Hepatocyte (in vitro differentiated cells): ENCODE results near the gene PPP2R5C. TPM values are rescaled to one million over a fixed set of nuclear protein-coding genes. Genes with fewer than 3 reads are reported as not detected.

Experiments
- DNase-seq: peaks from one replicate; pipeline ENCODE4 v3.0.0-alpha.2; 2016; ENCODE audit warnings: low spot score
- H2AFZ ChIP-seq: fragments of 200-600 bp; sonication (generic); 2 replicates; pipeline ENCODE4 v1.6.0; 2016; ENCODE audit warnings: antibody characterized with exemption, mild to moderate bottlenecking
- H3K27ac ChIP-seq: fragments of 200-600 bp; sonication (generic); 2 replicates; pipeline ENCODE4 v1.5.1; 2016; ENCODE audit warnings: mild to moderate bottlenecking
- H3K27me3 ChIP-seq: fragments of 200-600 bp; sonication (generic); 2 replicates; pipeline ENCODE4 v1.6.1; 2016
- H3K36me3 ChIP-seq: fragments of 200-600 bp; sonication (generic); replicated peaks from 2 replicates; pipeline ENCODE4 v1.5.1; 2016; ENCODE audit warnings: low read depth; ENCODE audit not compliant: insufficient read depth
- H3K4me1 ChIP-seq: fragments of 200-600 bp; sonication (generic); 2 replicates; pipeline ENCODE4 v1.5.1; 2016; ENCODE audit warnings: mild to moderate bottlenecking, moderate library complexity; ENCODE audit not compliant: insufficient read depth
- H3K4me2 ChIP-seq: fragments of 200-600 bp; sonication (generic); 2 replicates; pipeline ENCODE4 v1.6.0; 2016
- H3K4me3 ChIP-seq: fragments of 200-600 bp; sonication (generic); 2 replicates; pipeline ENCODE4 v1.5.1; 2016; ENCODE audit warnings: mild to moderate bottlenecking
- H3K79me2 ChIP-seq: fragments of 200-600 bp; sonication (generic); 2 replicates; pipeline ENCODE4 v1.6.0; 2017; ENCODE audit warnings: mild to moderate bottlenecking
- H3K9me2 ChIP-seq: fragments of 200-600 bp; sonication (generic); replicated peaks from 2 replicates; pipeline ENCODE4 v1.6.0; 2017; ENCODE audit warnings: mild to moderate bottlenecking; ENCODE audit not compliant: insufficient read depth
- H3K9me3 ChIP-seq: fragments of 200-600 bp; sonication (generic); 2 replicates; pipeline ENCODE4 v1.5.1; 2016; ENCODE audit warnings: low read depth, mild to moderate bottlenecking
- H4K20me1 ChIP-seq: fragments of 200-600 bp; sonication (generic); 2 replicates; pipeline ENCODE4 v1.6.0; 2016; ENCODE audit warnings: mild to moderate bottlenecking; ENCODE audit not compliant: insufficient read depth, poor library complexity, severe bottlenecking
- EZH2 ChIP-seq: fragments of 200-600 bp; sonication (generic); IDR thresholded peaks from 2 replicates; pipeline ENCODE4 v1.6.1; 2016; ENCODE audit warnings: antibody characterized with exemption, mild to moderate bottlenecking, borderline replicate concordance
- EZH2phosphoT487 ChIP-seq: fragments of 200-600 bp; sonication (generic); IDR thresholded peaks from one replicate; pipeline ENCODE4 v1.6.1; 2018; ENCODE audit warnings: antibody characterized with exemption, mild to moderate bottlenecking, low read depth, moderate library complexity; ENCODE audit not compliant: unreplicated experiment, severe bottlenecking
- WGBS: methylation state at CpG from one replicate; pipeline ENCODE4 v1.1.6; 2016; ENCODE audit warnings: low lambda C conversion rate; ENCODE audit errors: missing lambda C conversion rate; 5-methylcytosine and 5-hydroxymethylcytosine counted together
- polyA plus RNA-seq: library from polyadenylated mRNA; unstranded; fragments of >200 nt; fragmentation: Nextera tagmentation; extraction: Ambion mirVana; gene quantifications from 2 replicates; pipeline ENCODE4 v1.2.1, GENCODE V29; 2016
- total RNA-seq: library from RNA; depleted of rRNA; stranded (reverse); fragments of >200 nt; gene quantifications from 2 replicates; pipeline ENCODE4 v1.2.3, GENCODE V29; 2014
- TF ChIP-seq, protein P1 (sequence below): fragments of 200-600 bp; sonication (generic); IDR thresholded peaks from 2 replicates; pipeline ENCODE4 v1.5.1; 2016; ENCODE audit warnings: antibody characterized with exemption, mild to moderate bottlenecking; ENCODE audit not compliant: poor library complexity

Gene PPP2R5C
- total and polyA plus RNA-seq, 2 experiments from 2014 or later, result 47.4 to 78.0 TPM

DNA sequence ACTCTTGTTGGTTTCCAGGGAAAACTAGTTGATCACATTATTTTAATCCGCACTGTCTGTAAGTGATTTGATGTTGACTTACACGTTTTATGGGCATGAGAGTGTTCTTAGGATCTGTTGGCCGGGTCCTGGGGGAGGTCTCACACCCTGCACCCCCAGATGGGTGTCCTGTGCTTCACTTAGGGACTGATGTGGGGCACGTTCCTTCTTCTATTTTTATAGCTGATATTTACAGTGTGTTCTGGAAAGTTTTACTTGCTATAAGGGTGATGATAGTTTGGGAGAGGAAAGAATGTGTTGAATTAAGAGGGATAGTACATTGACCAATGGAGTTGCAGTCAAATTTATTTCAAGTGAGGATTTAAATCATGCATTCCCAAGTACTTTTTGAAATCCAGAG lies 106.3 kb downstream of the PPP2R5C start:
- DNase-seq, result no peak
- WGBS, result 84% methylated on average over 4 of the region's 4 CpGs
- no peak overlapping the region for H2AFZ ChIP-seq
- no peak overlapping the region for H3K4me3 ChIP-seq
- no peaks in the 10 kb centered on the region for H3K4me1 ChIP-seq
- H4K20me1 ChIP-seq, result peaks cover 17% of the 10 kb centered on the region
- H3K27me3 ChIP-seq, result no peaks in the 10 kb centered on the region
- H3K9me3 ChIP-seq, result no peaks in the 10 kb centered on the region
- H3K27ac ChIP-seq, result no peak overlapping the region
- no peaks in the 10 kb centered on the region for H3K9me2 ChIP-seq
- H3K4me2 ChIP-seq, result no peak overlapping the region
- H3K36me3 ChIP-seq, result no peaks in the 10 kb centered on the region
- H3K79me2 ChIP-seq, result peaks cover 83% of the 10 kb centered on the region
- TF ChIP-seq EZH2phosphoT487 (no peak), EZH2 (no peak)
- TF ChIP-seq, protein P1, sequence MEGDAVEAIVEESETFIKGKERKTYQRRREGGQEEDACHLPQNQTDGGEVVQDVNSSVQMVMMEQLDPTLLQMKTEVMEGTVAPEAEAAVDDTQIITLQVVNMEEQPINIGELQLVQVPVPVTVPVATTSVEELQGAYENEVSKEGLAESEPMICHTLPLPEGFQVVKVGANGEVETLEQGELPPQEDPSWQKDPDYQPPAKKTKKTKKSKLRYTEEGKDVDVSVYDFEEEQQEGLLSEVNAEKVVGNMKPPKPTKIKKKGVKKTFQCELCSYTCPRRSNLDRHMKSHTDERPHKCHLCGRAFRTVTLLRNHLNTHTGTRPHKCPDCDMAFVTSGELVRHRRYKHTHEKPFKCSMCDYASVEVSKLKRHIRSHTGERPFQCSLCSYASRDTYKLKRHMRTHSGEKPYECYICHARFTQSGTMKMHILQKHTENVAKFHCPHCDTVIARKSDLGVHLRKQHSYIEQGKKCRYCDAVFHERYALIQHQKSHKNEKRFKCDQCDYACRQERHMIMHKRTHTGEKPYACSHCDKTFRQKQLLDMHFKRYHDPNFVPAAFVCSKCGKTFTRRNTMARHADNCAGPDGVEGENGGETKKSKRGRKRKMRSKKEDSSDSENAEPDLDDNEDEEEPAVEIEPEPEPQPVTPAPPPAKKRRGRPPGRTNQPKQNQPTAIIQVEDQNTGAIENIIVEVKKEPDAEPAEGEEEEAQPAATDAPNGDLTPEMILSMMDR, result no peak

GRCh38 chr14:101869217-101869616 lies 107.7 kb downstream of the PPP2R5C start:
- WGBS, result 82% methylated on average over 8 of the region's 8 CpGs
- H3K4me3 ChIP-seq, result no peak overlapping the region

DNA sequence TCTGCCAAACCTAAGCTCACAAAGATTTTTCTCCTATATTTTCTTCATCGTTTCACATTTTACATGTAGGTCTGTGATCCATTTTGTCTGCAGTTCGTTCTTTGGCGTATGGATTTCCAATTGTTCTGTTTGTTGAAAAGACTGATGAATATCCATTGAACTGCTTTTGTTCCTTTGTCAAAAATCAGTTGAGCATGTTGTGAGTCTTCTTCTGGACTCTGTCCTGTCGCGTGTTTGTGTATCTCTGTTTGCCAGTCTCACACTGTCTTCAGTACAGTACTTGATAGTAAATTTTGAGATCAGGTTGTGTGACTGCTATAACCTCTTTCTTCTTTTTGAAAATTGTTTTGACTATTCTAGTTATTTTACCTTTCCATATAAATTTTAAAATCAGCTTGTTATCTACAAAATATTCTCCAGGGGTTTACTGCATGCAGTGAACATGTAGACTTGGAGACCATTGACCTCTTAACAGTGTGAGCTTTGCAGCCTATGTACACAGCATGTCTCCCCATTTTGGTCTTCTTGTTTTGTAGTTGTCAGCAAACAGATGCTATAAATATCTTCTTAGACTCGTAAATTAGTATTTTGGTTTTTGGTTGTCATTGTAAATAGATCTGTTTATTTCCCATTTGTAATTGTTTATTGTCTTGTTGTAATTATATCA lies 108.9 kb downstream of the PPP2R5C start:
- H3K79me2 ChIP-seq, result peaks cover 96% of the 10 kb centered on the region
- WGBS, result 85% methylated on average over 6 of the region's 6 CpGs
- no peaks in the 10 kb centered on the region for H3K27me3 ChIP-seq
- DNase-seq, result no peak
- no peaks in the 10 kb centered on the region for H3K9me2 ChIP-seq
- no peak overlapping the region for H3K4me2 ChIP-seq
- H3K9me3 ChIP-seq, result no peaks in the 10 kb centered on the region
- no peak overlapping the region for H3K27ac ChIP-seq
- H3K4me3 ChIP-seq, result no peak overlapping the region
- H3K36me3 ChIP-seq, result no peaks in the 10 kb centered on the region
- TF ChIP-seq EZH2phosphoT487 (no peak), EZH2 (no peak)
- TF ChIP-seq, protein P1, result no peak
- H4K20me1 ChIP-seq, result peaks cover 24% of the 10 kb centered on the region
- H3K4me1 ChIP-seq, result peaks cover 1% of the 10 kb centered on the region
- H2AFZ ChIP-seq, result no peak overlapping the region

More at GRCh38 chr14:101869217-101869616, 107.7 kb downstream of the PPP2R5C start:
- H3K79me2 ChIP-seq, result peaks cover 95% of the 10 kb centered on the region
- H3K4me1 ChIP-seq, result no peaks in the 10 kb centered on the region
- no peaks in the 10 kb centered on the region for H3K9me3 ChIP-seq
- no peak for TF ChIP-seq EZH2
- no peak overlapping the region for H2AFZ ChIP-seq
- peaks cover 24% of the 10 kb centered on the region for H4K20me1 ChIP-seq
- DNase-seq, result no peak
- H3K27me3 ChIP-seq, result no peaks in the 10 kb centered on the region
- H3K9me2 ChIP-seq, result no peaks in the 10 kb centered on the region
- no peak overlapping the region for H3K27ac ChIP-seq
- H3K36me3 ChIP-seq, result no peaks in the 10 kb centered on the region
- no peak overlapping the region for H3K4me2 ChIP-seq

- Histone ChIP-seq H4K20me1 (peaks cover 27% of the 10 kb centered on the region), H3K36me3 (no peaks in the 10 kb centered on the region), H3K9me2 (no peaks in the 10 kb centered on the region), H3K4me1 (peaks cover 8% of the 10 kb centered on the region), H3K27me3 (no peaks in the 10 kb centered on the region), H2AFZ (no peak overlapping the region), H3K9me3 (no peaks in the 10 kb centered on the region), H3K79me2 (peaks cover 90% of the 10 kb centered on the region), H3K4me3 (no peak overlapping the region), H3K4me2 (no peak overlapping the region), H3K27ac (no peak overlapping the region)
- 100% methylated on average over 4 of the region's 4 CpGs for WGBS
- TF ChIP-seq EZH2 (no peak), EZH2phosphoT487 (no peak)
- TF ChIP-seq, protein P1, result no peak
- no peak for DNase-seq
Observed at GRCh38 chr14:101872346-101872745, 110.8 kb downstream of the PPP2R5C start.
